ENCODE measurements around the gene BBOF1.
A peak's percentile ranks its signal among the peaks of the same experiment; 100 is the strongest.

- TF ChIP-seq, protein P1, sequence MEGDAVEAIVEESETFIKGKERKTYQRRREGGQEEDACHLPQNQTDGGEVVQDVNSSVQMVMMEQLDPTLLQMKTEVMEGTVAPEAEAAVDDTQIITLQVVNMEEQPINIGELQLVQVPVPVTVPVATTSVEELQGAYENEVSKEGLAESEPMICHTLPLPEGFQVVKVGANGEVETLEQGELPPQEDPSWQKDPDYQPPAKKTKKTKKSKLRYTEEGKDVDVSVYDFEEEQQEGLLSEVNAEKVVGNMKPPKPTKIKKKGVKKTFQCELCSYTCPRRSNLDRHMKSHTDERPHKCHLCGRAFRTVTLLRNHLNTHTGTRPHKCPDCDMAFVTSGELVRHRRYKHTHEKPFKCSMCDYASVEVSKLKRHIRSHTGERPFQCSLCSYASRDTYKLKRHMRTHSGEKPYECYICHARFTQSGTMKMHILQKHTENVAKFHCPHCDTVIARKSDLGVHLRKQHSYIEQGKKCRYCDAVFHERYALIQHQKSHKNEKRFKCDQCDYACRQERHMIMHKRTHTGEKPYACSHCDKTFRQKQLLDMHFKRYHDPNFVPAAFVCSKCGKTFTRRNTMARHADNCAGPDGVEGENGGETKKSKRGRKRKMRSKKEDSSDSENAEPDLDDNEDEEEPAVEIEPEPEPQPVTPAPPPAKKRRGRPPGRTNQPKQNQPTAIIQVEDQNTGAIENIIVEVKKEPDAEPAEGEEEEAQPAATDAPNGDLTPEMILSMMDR (IDR thresholded peaks at IDR 0.05; ENCODE audit: borderline replicate concordance, extremely low read depth, low read length, poor library complexity, severe bottlenecking): peak; percentile 81
- no peak for TF ChIP-seq EZH2 (IDR thresholded peaks at IDR 0.05; ENCODE audit: borderline replicate concordance, low read depth, low read length, severe bottlenecking)
Measured at GRCh38 chr14:74038020-74038859, 19.1 kb downstream of the BBOF1 start.
